ENCODE data around the gene VAT1.

The VAT1 gene

GRCh38 chr17:43027091-43028032 lies 5.2 kb upstream of the VAT1 start:
- no peak for DNase-seq (ENCODE audit: low spot score)

GRCh38 chr17:43026595-43026994 lies 4.4 kb upstream of the VAT1 start:
- no peak for DNase-seq (ENCODE audit: low spot score)

DNA sequence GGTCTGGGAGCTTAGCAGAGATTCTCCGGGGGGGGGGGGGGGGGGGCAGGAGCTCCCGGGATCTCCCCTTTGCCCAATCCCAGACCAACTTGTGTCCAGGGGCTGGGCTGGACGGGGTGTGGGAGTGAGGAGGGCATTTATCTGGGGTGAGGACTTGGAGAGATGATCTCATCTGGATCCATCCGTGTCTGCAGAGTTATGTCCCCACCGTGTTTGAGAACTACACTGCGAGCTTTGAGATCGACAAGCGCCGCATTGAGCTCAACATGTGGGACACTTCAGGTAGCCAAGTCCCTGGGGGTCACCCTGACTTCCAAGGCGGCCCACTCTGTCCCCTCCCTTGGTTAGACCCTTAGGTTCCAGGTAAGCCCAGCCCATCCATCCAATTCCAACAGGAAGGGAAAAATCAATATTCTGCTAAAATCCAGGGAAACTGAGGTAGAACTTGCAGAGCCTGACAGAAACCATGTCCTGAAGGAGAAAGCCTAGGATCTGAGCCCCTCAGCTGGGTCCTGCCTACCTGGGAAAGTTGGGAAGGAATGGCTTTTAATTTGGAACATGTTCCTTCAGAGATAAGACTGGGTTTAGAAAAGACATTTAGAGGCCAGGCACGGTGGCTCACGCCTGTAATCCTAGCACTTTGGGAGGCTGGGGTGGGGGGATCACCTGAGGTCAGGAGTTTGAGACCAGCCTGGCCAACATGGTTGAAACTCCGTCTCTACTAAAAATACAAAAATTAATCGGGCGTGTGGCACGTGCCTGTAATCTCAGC lies 3.8 kb upstream of the VAT1 start:
- no peak for DNase-seq (ENCODE audit: low spot score)

DNA sequence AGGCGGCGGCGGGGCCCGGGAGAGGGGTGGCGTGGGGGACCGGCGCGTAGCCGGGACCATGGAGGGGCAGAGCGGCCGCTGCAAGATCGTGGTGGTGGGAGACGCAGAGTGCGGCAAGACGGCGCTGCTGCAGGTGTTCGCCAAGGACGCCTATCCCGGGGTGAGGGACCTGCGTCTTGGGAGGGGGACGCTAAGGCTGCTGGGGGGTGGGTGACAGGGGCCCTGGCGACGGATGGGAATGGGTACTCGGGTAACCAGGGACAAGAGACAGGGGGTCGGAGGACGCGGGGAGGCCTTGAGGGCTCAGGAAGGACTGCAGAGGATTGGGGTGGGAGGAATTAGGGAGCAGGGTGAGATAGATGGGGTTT lies 3.1 kb upstream of the VAT1 start:
- no peak for DNase-seq (ENCODE audit: low spot score)

- DNase-seq (ENCODE audit: low spot score): peak; percentile 74
Observed at GRCh38 chr17:43024407-43025289, 2.5 kb upstream of the VAT1 start, which contains the start of gene RND2. TSS of gene RND2 (plus strand) at chr17:43025231. CDS start at chr17:43025348, 117 bp downstream.

GRCh38 chr17:43020789-43021740 lies 1.1 kb downstream of the VAT1 start:
- peak; percentile 31 for DNase-seq (ENCODE audit: low spot score)

- DNase-seq (ENCODE audit: low spot score): no peak
Observed at GRCh38 chr17:43020030-43020621, 2.1 kb downstream of the VAT1 start.

DNA sequence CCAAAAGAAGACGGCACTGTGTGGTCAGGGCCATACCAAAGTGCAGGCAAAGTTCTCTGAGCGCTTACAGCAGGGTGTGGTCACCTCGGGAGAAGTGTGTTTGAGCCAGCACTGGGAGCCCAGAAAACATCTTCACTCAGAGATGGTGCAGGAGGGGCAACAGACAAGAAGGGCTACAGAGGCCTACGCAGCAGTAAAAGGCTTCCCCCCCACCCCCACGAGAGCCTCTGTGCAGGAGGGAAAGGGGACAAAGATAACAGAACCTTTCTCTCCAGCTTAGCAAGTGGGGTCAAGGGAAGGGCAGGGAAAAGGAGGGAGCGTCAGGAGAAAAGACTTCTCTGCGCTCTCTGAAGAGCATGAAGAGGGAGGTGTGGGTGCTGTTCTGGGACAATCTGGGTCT lies 2.8 kb downstream of the VAT1 start:
- DNase-seq (ENCODE audit: low spot score): no peak

DNA sequence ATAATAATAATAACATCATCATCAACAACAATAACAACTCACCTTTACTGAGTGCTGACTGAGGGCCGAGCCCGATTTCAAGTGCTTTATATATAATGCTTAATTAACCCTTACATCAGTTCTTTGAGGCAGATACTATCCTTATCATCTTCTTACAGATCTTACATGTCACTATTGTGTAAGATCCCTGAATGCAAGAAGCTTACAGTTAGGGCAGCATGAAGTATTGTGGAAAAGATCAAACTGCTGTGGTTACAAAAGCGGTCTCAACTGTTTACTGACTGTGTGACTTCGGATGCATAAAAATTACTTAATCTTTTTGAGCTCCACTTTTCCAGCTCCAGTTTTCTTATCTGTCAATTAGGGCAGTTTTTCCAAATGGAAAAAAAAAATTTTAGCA lies 3.3 kb downstream of the VAT1 start:
- no peak for DNase-seq (ENCODE audit: low spot score)

- DNase-seq (ENCODE audit: low spot score): no peak
Observed at GRCh38 chr17:43018008-43018853, 4.0 kb downstream of the VAT1 start.

DNA sequence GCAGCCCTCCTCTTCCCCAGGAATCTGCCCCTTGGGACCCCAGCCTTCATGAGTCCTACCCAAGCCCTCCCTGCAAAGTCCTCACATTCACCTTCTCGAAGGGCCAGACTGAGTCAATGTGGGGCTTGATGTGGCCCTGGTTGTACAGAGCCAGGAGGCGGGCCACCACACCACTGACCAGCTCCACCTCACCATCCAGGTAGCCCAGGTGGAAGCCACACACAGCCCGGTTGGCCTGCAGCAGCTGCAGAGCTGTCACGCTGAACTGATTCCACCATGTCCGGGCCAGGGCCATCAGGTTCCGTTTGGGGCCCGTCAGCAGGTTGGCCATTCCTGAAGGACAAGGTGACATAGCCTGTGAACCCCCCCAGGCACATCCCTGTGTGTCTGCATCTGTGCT lies 6.0 kb downstream of the VAT1 start:
- DNase-seq (ENCODE audit: low spot score): no peak

DNA sequence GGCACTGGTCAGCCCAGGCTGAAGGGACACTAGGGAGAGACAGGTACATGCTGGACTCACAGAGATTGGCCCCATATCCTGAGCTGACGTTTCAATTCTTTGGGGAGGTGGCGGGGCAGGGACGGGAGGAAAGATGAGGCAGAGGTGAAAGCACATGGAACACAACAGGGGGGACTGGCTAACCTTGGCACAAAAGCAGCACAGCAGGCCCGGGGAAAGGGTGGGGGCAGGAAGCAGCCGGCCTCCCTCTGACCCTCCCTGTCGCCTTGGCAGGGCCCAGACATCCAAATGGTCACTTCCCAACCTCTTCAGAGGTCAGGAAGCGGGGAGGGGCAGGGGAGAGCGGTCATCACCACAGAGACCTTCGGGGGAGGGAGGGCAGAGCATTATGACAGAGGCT lies 6.6 kb downstream of the VAT1 start:
- DNase-seq (ENCODE audit: low spot score): no peak

GRCh38 chr17:43014649-43015542 lies 7.3 kb downstream of the VAT1 start:
- DNase-seq (ENCODE audit: low spot score): no peak

- DNase-seq (ENCODE audit: low spot score): no peak
Observed at GRCh38 chr17:43014020-43014648, 8.1 kb downstream of the VAT1 start.

GRCh38 chr17:43013296-43013695 lies 8.9 kb downstream of the VAT1 start:
- no peak for DNase-seq (ENCODE audit: low spot score)

- no peak for DNase-seq (ENCODE audit: low spot score)
Observed at GRCh38 chr17:43011728-43012472, 10.3 kb downstream of the VAT1 start.

DNA sequence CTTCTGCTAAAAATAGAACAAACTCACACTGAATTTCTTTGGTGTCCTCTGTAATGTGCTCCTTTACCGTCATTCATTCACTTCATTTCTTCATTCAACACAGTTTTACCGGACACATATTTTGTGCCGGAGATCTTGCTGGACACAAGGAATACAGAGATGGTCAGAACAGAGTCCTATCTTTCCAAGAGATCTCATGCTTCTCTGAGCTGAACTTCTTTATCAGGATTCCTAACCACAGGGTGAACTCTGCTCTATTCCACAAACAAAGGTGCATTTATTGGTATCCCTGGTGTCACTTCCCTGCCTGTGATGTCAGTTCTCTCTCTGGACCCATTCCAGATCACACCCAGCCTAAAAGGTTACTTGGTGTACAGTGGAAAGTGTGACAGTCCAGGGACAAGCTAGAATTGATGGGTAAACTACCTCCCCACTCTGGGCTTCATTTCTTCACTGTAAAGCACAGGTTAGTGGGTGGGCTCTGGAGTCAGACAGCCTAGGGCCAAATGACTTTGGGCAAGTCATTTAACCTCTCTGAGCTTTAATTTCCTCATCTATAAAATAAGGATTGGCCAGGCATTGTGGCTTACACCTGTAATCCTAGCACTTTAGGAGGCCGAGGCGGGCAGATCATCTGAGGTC lies 11.4 kb downstream of the VAT1 start:
- DNase-seq (ENCODE audit: low spot score): no peak
